K562 (cell line): Measurements from ENCODE around the gene DLGAP1. TPM values are rescaled to one million over a fixed set of nuclear protein-coding genes. Genes with fewer than 3 reads are reported as not detected.
A peak's percentile ranks its signal among the peaks of the same experiment; 100 is the strongest.

Source experiments
- BACH1 ChIP-seq: fragments of 200-800 bp; sonication (Bioruptor generic); IDR thresholded peaks from 2 replicates; pipeline ENCODE4 v1.6.1; 2016; ENCODE audit warnings: missing genetic modification characterization, missing compliant biosample characterization
- CBFA2T3 ChIP-seq: fragments of 450-650 bp; IDR thresholded peaks from 2 replicates; pipeline ENCODE4 v1.6.1; 2017
- CCNT2 ChIP-seq: IDR thresholded peaks from 2 replicates; pipeline ENCODE4 v1.6.1; 2011; ENCODE audit warnings: borderline replicate concordance, low read depth, mild to moderate bottlenecking, moderate library complexity, mixed read lengths, low read length; ENCODE audit not compliant: insufficient read length; ENCODE audit errors: extremely low read depth
- CEBPG ChIP-seq, 3 experiments: fragments of 200-800 bp in 1 of 3; sonication (Bioruptor generic) in 1 of 3; sonication (generic) in 1 of 3; formaldehyde crosslinking in 1 of 3; IDR thresholded peaks in 2 of 3; conservative IDR thresholded peaks in 1 of 3; 2 replicates each; pipeline versions ENCODE4 v1.6.1 to v1.8.0; 2016 to 2022; ENCODE audit warnings: missing compliant biosample characterization in 2 of 3, missing genetic modification characterization in 2 of 3, mild to moderate bottlenecking in 1 of 3, missing genetic modification reagents in 1 of 3
- ETS2 ChIP-seq: IDR thresholded peaks from 2 replicates; pipeline ENCODE4 v1.6.1; 2016; ENCODE audit warnings: borderline replicate concordance, missing genetic modification characterization, mild to moderate bottlenecking, moderate library complexity, missing compliant biosample characterization; ENCODE audit not compliant: poor library complexity, severe bottlenecking
- FOXO4 ChIP-seq: fragments of 450-650 bp; formaldehyde crosslinking; IDR thresholded peaks from 2 replicates; pipeline ENCODE4 v1.4.0; 2020; ENCODE audit warnings: mild to moderate bottlenecking, moderate library complexity
- GTF2A2 ChIP-seq: IDR thresholded peaks from 2 replicates; pipeline ENCODE4 v1.6.1; 2016; ENCODE audit warnings: mild to moderate bottlenecking, missing genetic modification characterization, missing compliant biosample characterization
- HMGXB4 ChIP-seq: sonication (generic); formaldehyde crosslinking; IDR thresholded peaks from 2 replicates; pipeline ENCODE4 v1.8.1; 2023; ENCODE audit warnings: mild to moderate bottlenecking, missing genetic modification reagents
- MAFG ChIP-seq: fragments of 450-650 bp; conservative IDR thresholded peaks from 2 replicates; pipeline ENCODE4 v1.6.1; 2016; ENCODE audit warnings: missing genetic modification characterization, missing compliant biosample characterization
- PHTF2 ChIP-seq: fragments of 250-450 bp; sonication (Bioruptor Pico); IDR thresholded peaks from 2 replicates; pipeline ENCODE4 v1.5.0; 2021; ENCODE audit warnings: mild to moderate bottlenecking
- TAF1 ChIP-seq: IDR thresholded peaks from 2 replicates; pipeline ENCODE4 v1.6.1; 2011; ENCODE audit warnings: mild to moderate bottlenecking, low read length, moderate library complexity; ENCODE audit not compliant: insufficient read depth, control insufficient read depth, severe bottlenecking; ENCODE audit errors: extremely low read depth
- TCFL5 ChIP-seq: fragments of 250-450 bp; sonication (Bioruptor Pico); conservative IDR thresholded peaks from 2 replicates; pipeline ENCODE4 v1.6.1; 2021; ENCODE audit warnings: mild to moderate bottlenecking, moderate library complexity, matching md5 sums
- ZNF140 ChIP-seq: fragments of 250-450 bp; sonication (Bioruptor Pico); IDR thresholded peaks from 2 replicates; pipeline ENCODE4 v1.8.0; 2021; ENCODE audit warnings: moderate library complexity, mild to moderate bottlenecking, inconsistent platforms
- ZNF561 ChIP-seq: fragments of 450-650 bp; formaldehyde crosslinking; conservative IDR thresholded peaks from 2 replicates; pipeline ENCODE4 v1.4.0; 2020; ENCODE audit warnings: mild to moderate bottlenecking, moderate library complexity
- ZNF586 ChIP-seq: fragments of 450-650 bp; formaldehyde crosslinking; conservative IDR thresholded peaks from 2 replicates; pipeline ENCODE4 v1.4.0; 2020; ENCODE audit warnings: mild to moderate bottlenecking, moderate library complexity
- polyA plus RNA-seq, 8 experiments: library from polyadenylated mRNA; depleted of rRNA in 4 of 8; stranded (reverse) in 5 of 8; unstranded in 3 of 8; fragments of >200 nt; fragmentation: Nextera tagmentation in 2 of 8; fragmentation: Illumina TruSeq in 1 of 8; extraction: Ambion mirVana in 2 of 8; extraction: Trizol in 1 of 8; gene quantifications; 2 replicates each; pipeline versions ENCODE4 v1.2.1 to v1.2.3, GENCODE V29; 2011 to 2014; ENCODE audit warnings: inconsistent platforms in 1 of 8, missing spikeins in 1 of 8
- total RNA-seq, 7 experiments: library from RNA; depleted of rRNA in 6 of 7; stranded (reverse); fragments of >200 nt in 6 of 7; fragmentation: Illumina TruSeq in 2 of 7; extraction: Trizol in 2 of 7; gene quantifications; 2 replicates each; pipeline versions ENCODE4 v1.2.1 to v1.2.3, GENCODE V29; 2011 to 2021; ENCODE audit warnings: low replicate concordance in 1 of 7
- TF ChIP-seq, protein P1 (sequence below): fragments of 250-450 bp; sonication (Bioruptor Pico); IDR thresholded peaks from 2 replicates; pipeline ENCODE4 v1.4.0; 2020; ENCODE audit warnings: mild to moderate bottlenecking
- TF ChIP-seq, protein P2 (sequence below): sonication (generic); formaldehyde crosslinking; IDR thresholded peaks from 2 replicates; pipeline ENCODE4 v1.8.0; 2023; ENCODE audit warnings: mild to moderate bottlenecking, missing genetic modification reagents

The DLGAP1 gene
- total and polyA plus RNA-seq, 9 of the 15 experiments (the other 6 are each of a cell fraction or from before 2014, with no cell fraction given): 0.04 to 0.22 (median 0.08) TPM

DNA sequence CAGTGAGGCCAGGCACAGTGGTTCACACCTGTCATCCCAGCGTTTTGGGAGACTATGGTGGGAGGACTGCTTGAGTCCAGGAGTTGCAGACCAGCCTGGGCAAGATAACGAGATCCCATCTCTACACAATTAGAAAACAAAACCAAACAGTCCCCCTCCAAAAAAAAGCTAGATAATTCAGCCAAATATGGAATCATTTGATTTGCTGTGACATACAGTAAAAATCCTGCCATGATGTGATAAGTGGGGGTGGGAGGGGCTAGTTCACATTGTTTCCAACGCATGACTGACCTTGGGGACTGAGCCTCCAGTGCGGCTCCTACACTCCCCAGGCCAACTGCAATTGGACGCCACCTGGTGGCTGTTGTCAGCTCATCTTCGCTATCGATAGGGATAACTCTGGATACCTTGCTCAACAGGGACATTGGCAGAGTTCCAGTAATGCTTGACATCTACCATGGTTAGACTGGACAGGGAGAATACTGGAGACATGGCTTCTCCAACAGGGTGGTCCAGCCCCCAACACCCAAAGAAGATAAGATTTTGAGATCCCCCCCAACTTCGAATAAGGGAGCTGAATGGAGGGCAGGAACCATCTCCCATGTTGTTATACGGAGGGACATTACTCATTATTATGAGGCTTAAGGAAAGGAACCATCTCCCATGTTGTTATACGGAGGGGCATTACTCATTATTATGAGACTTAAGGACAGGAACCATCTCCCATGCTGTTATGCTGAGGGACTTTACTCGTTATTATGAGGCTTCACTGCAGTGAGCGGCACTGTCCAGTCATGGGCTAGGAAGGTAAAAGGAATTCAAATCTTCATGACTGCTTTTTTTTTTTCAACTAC is 869.2 kb downstream of the DLGAP1 start (continued):
- TF ChIP-seq, protein P1, sequence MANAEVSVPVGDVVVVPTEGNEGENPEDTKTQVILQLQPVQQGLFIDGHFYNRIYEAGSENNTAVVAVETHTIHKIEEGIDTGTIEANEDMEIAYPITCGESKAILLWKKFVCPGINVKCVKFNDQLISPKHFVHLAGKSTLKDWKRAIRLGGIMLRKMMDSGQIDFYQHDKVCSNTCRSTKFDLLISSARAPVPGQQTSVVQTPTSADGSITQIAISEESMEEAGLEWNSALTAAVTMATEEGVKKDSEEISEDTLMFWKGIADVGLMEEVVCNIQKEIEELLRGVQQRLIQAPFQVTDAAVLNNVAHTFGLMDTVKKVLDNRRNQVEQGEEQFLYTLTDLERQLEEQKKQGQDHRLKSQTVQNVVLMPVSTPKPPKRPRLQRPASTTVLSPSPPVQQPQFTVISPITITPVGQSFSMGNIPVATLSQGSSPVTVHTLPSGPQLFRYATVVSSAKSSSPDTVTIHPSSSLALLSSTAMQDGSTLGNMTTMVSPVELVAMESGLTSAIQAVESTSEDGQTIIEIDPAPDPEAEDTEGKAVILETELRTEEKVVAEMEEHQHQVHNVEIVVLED (CRISPR knock-in tag): no peak
- TF ChIP-seq HMGXB4 (CRISPR knock-in tag) (peak; percentile 35; the same call in 1 of the 2 replicates), TCFL5 (CRISPR knock-in tag) (no peak), ZNF140 (no peak), ZNF586 (CRISPR knock-in tag) (no peak), MAFG (tag) (no peak), CCNT2 (peak; percentile 37), ZNF561 (CRISPR knock-in tag) (no peak), BACH1 (no peak), TAF1 (no peak), PHTF2 (CRISPR knock-in tag) (no peak), GTF2A2 (tag) (no peak), CEBPG (CRISPR knock-in tag; IDR thresholded peaks at IDR 0.05) (peak; percentile 61), CEBPG (tag; conservative IDR thresholded peaks at IDR 0.05 in 1 of 2, IDR thresholded peaks at IDR 0.05 in 1 of 2) (peak; percentile 70 to 78), FOXO4 (CRISPR knock-in tag) (no peak), CBFA2T3 (peak; percentile 84), ETS2 (tag) (no peak)
- TF ChIP-seq, protein P2, sequence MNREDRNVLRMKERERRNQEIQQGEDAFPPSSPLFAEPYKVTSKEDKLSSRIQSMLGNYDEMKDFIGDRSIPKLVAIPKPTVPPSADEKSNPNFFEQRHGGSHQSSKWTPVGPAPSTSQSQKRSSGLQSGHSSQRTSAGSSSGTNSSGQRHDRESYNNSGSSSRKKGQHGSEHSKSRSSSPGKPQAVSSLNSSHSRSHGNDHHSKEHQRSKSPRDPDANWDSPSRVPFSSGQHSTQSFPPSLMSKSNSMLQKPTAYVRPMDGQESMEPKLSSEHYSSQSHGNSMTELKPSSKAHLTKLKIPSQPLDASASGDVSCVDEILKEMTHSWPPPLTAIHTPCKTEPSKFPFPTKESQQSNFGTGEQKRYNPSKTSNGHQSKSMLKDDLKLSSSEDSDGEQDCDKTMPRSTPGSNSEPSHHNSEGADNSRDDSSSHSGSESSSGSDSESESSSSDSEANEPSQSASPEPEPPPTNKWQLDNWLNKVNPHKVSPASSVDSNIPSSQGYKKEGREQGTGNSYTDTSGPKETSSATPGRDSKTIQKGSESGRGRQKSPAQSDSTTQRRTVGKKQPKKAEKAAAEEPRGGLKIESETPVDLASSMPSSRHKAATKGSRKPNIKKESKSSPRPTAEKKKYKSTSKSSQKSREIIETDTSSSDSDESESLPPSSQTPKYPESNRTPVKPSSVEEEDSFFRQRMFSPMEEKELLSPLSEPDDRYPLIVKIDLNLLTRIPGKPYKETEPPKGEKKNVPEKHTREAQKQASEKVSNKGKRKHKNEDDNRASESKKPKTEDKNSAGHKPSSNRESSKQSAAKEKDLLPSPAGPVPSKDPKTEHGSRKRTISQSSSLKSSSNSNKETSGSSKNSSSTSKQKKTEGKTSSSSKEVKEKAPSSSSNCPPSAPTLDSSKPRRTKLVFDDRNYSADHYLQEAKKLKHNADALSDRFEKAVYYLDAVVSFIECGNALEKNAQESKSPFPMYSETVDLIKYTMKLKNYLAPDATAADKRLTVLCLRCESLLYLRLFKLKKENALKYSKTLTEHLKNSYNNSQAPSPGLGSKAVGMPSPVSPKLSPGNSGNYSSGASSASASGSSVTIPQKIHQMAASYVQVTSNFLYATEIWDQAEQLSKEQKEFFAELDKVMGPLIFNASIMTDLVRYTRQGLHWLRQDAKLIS (CRISPR knock-in tag): no peak; the same call in 1 of the 2 replicates
